GM18519 (cell line): ENCODE measurements around the gene FHDC1.

ENCODE experiments used
- ATAC-seq: cut with Tn5 transposase; IDR thresholded peaks from one replicate; pipeline ENCODE4 v1.9.1; 2021; ENCODE audit warnings: mild to moderate bottlenecking, moderate library complexity; ENCODE audit not compliant: unreplicated experiment, low FRiP score

FHDC1 gene

GRCh38 chr4:153025406-153025805, 89.3 kb downstream of the FHDC1 start:
- ATAC-seq: no peak

- no peak for ATAC-seq
Measured at GRCh38 chr4:153026591-153027346, 90.6 kb downstream of the FHDC1 start.

- no peak for ATAC-seq
Measured at GRCh38 chr4:153027866-153028265, 91.7 kb downstream of the FHDC1 start.

GRCh38 chr4:153028535-153028934, 92.4 kb downstream of the FHDC1 start:
- no peak for ATAC-seq
